ENCODE data around the gene PSMD6. TPM values are rescaled to one million over a fixed set of nuclear protein-coding genes. Genes with fewer than 3 reads are reported as not detected.
A peak's percentile ranks its signal among the peaks of the same experiment; 100 is the strongest.

PSMD6 gene
- total RNA-seq, 1 donor from 2014 or later: 88.7 TPM

DNA sequence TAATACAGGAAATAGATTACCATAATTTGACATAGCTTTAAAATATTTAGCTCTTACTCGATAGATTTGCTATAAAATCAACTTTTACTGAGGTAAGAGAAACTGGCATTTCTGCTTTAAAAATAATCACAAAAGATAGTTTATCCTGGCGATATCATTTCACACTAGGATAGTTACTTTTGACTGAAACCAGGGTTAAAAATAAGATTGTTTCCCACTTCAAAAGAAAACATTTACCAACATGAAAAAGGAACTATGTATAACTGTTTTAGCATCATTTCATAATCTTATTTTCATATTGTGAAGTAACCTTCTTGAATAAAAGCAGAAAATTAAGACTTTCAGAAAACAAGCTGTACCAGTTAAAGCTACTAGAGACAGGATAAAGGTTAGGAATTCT is 15.3 kb downstream of the PSMD6 start:
- Mint-ChIP-seq H3K4me1 (ENCODE audit: low read depth, unreplicated experiment) (peaks cover 21% of the 10 kb centered on the region), H3K27ac (ENCODE audit: unreplicated experiment) (no peak overlapping the region), H3K36me3 (ENCODE audit: low read depth, unreplicated experiment) (peaks cover 12% of the 10 kb centered on the region), H3K4me3 (ENCODE audit: unreplicated experiment) (no peak overlapping the region), H3K9me3 (ENCODE audit: unreplicated experiment) (no peaks in the 10 kb centered on the region), H3K27me3 (ENCODE audit: low read depth, unreplicated experiment) (no peaks in the 10 kb centered on the region)
- FAIRE-seq (no peak), DNase-seq (ENCODE audit: low read depth) (no peak)
- H4K20me1 ChIP-seq (ENCODE audit: insufficient read depth, low read length): peaks cover 52% of the 10 kb centered on the region
- peaks cover 60% of the 10 kb centered on the region for H3K36me3 ChIP-seq (ENCODE audit: insufficient read depth, low read length)
- H3K27ac ChIP-seq (ENCODE audit: low read depth, low read length): no peak overlapping the region
- no peak overlapping the region for H3K9ac ChIP-seq (ENCODE audit: low read length)
- H3K79me2 ChIP-seq (ENCODE audit: insufficient read depth, low read length): peaks cover 23% of the 10 kb centered on the region
- H3K9me3 ChIP-seq (ENCODE audit: insufficient read depth, low read depth, low read length): no peaks in the 10 kb centered on the region
- no peak overlapping the region for H3K4me2 ChIP-seq (ENCODE audit: low read length)
- TF ChIP-seq, protein P1, sequence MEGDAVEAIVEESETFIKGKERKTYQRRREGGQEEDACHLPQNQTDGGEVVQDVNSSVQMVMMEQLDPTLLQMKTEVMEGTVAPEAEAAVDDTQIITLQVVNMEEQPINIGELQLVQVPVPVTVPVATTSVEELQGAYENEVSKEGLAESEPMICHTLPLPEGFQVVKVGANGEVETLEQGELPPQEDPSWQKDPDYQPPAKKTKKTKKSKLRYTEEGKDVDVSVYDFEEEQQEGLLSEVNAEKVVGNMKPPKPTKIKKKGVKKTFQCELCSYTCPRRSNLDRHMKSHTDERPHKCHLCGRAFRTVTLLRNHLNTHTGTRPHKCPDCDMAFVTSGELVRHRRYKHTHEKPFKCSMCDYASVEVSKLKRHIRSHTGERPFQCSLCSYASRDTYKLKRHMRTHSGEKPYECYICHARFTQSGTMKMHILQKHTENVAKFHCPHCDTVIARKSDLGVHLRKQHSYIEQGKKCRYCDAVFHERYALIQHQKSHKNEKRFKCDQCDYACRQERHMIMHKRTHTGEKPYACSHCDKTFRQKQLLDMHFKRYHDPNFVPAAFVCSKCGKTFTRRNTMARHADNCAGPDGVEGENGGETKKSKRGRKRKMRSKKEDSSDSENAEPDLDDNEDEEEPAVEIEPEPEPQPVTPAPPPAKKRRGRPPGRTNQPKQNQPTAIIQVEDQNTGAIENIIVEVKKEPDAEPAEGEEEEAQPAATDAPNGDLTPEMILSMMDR (IDR thresholded peaks at IDR 0.05; ENCODE audit: insufficient read depth, low read depth, low read length): no peak
- TF ChIP-seq EZH2 (IDR thresholded peaks at IDR 0.05; ENCODE audit: insufficient read depth, low read length): no peak
- peaks cover 10% of the 10 kb centered on the region for H3K4me1 ChIP-seq (ENCODE audit: insufficient read depth, low read length)
- no peak overlapping the region for H2AFZ ChIP-seq (ENCODE audit: low read depth, low read length)
- no peak overlapping the region for H3K4me3 ChIP-seq (ENCODE audit: insufficient read depth, low read depth, low read length)
- H3K27me3 ChIP-seq (ENCODE audit: insufficient read depth, low read length): no peaks in the 10 kb centered on the region

DNA sequence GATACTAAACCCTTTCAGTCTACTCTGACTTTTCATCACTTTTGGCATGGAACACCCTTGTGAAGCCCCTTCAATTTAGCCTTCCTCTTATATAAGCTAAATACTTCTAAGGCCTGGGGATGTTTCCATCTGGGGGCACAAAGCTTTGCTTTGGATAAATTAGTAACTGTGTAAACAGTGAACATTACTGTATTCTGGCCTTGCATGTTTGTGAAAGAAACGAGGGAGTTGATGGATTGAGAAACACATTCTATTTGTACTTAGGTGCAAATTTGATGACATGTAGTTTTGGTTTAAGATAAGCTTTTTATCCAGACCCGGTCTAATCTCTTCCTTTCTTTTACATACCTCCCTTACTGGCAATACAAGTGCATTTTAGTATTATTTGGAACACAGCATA is 19.7 kb downstream of the PSMD6 start:
- Mint-ChIP-seq H3K9me3 (ENCODE audit: unreplicated experiment) (no peaks in the 10 kb centered on the region), H3K27ac (ENCODE audit: unreplicated experiment) (no peak overlapping the region), H3K27me3 (ENCODE audit: low read depth, unreplicated experiment) (no peaks in the 10 kb centered on the region), H3K4me3 (ENCODE audit: unreplicated experiment) (no peak overlapping the region), H3K4me1 (ENCODE audit: low read depth, unreplicated experiment) (peaks cover 10% of the 10 kb centered on the region), H3K36me3 (ENCODE audit: low read depth, unreplicated experiment) (peaks cover 10% of the 10 kb centered on the region)
- no peak overlapping the region for H2AFZ ChIP-seq (ENCODE audit: low read depth, low read length)
- H3K27me3 ChIP-seq (ENCODE audit: insufficient read depth, low read length): no peaks in the 10 kb centered on the region
- no peak overlapping the region for H3K27ac ChIP-seq (ENCODE audit: low read depth, low read length)
- FAIRE-seq (no peak), DNase-seq (ENCODE audit: low read depth) (no peak)
- no peak overlapping the region for H3K9ac ChIP-seq (ENCODE audit: low read length)
- H3K9me3 ChIP-seq (ENCODE audit: insufficient read depth, low read depth, low read length): no peaks in the 10 kb centered on the region
- peaks cover 39% of the 10 kb centered on the region for H3K36me3 ChIP-seq (ENCODE audit: insufficient read depth, low read length)
- peaks cover 31% of the 10 kb centered on the region for H4K20me1 ChIP-seq (ENCODE audit: insufficient read depth, low read length)
- H3K4me3 ChIP-seq (ENCODE audit: insufficient read depth, low read depth, low read length): no peak overlapping the region
- H3K79me2 ChIP-seq (ENCODE audit: insufficient read depth, low read length): no peaks in the 10 kb centered on the region
- no peak overlapping the region for H3K4me2 ChIP-seq (ENCODE audit: low read length)
- peaks cover 3% of the 10 kb centered on the region for H3K4me1 ChIP-seq (ENCODE audit: insufficient read depth, low read length)
- no peak for TF ChIP-seq EZH2 (IDR thresholded peaks at IDR 0.05; ENCODE audit: insufficient read depth, low read length)
- TF ChIP-seq, protein P1 (IDR thresholded peaks at IDR 0.05; ENCODE audit: insufficient read depth, low read depth, low read length): no peak

DNA sequence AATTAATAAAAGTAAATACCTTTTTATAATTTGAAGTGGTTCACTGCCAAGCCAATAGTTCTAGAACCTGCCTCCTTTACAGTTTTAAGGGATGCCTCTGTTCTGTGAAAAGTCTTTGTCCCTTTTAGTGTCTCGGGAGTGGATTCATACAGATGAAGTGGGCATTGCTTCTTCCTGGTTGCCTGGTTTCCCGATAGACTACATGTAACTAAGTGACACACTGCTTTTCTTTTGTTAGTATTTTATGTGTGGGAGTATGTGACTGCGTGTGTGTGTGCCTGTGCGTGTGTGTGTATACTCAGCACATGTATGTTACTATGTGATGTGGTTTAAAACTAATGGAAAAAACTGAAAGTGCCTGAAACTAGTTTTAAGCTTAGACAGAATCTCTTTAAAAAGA is 21.1 kb downstream of the PSMD6 start:
- H3K4me1 ChIP-seq (ENCODE audit: insufficient read depth, low read length): no peaks in the 10 kb centered on the region
- H3K4me3 ChIP-seq (ENCODE audit: insufficient read depth, low read depth, low read length): no peak overlapping the region
- no peak overlapping the region for H3K4me2 ChIP-seq (ENCODE audit: low read length)
- Mint-ChIP-seq H3K27me3 (ENCODE audit: low read depth, unreplicated experiment) (no peaks in the 10 kb centered on the region), H3K27ac (ENCODE audit: unreplicated experiment) (peak overlapping the region; percentile 44), H3K4me3 (ENCODE audit: unreplicated experiment) (no peak overlapping the region), H3K9me3 (ENCODE audit: unreplicated experiment) (no peaks in the 10 kb centered on the region), H3K36me3 (ENCODE audit: low read depth, unreplicated experiment) (peaks cover 13% of the 10 kb centered on the region), H3K4me1 (ENCODE audit: low read depth, unreplicated experiment) (peaks cover 6% of the 10 kb centered on the region)
- H3K36me3 ChIP-seq (ENCODE audit: insufficient read depth, low read length): peaks cover 37% of the 10 kb centered on the region
- H3K27ac ChIP-seq (ENCODE audit: low read depth, low read length): no peak overlapping the region
- no peak overlapping the region for H3K9ac ChIP-seq (ENCODE audit: low read length)
- H4K20me1 ChIP-seq (ENCODE audit: insufficient read depth, low read length): peaks cover 20% of the 10 kb centered on the region
- FAIRE-seq: no peak
- TF ChIP-seq, protein P1 (IDR thresholded peaks at IDR 0.05; ENCODE audit: insufficient read depth, low read depth, low read length): no peak
- no peak for TF ChIP-seq EZH2 (IDR thresholded peaks at IDR 0.05; ENCODE audit: insufficient read depth, low read length)
- H3K79me2 ChIP-seq (ENCODE audit: insufficient read depth, low read length): no peaks in the 10 kb centered on the region
- H3K9me3 ChIP-seq (ENCODE audit: insufficient read depth, low read depth, low read length): no peaks in the 10 kb centered on the region
- H2AFZ ChIP-seq (ENCODE audit: low read depth, low read length): no peak overlapping the region
- no peak for DNase-seq (ENCODE audit: low read depth)
- no peaks in the 10 kb centered on the region for H3K27me3 ChIP-seq (ENCODE audit: insufficient read depth, low read length)

Data from astrocyte (in vitro differentiated cells and primary cell).